ENCODE data around the gene GALM.

The GALM gene

GRCh38 chr2:38649176-38649728, 16.7 kb upstream of the GALM start:
- DNase-seq (ENCODE audit: low read depth, low spot score) = no peak

DNA sequence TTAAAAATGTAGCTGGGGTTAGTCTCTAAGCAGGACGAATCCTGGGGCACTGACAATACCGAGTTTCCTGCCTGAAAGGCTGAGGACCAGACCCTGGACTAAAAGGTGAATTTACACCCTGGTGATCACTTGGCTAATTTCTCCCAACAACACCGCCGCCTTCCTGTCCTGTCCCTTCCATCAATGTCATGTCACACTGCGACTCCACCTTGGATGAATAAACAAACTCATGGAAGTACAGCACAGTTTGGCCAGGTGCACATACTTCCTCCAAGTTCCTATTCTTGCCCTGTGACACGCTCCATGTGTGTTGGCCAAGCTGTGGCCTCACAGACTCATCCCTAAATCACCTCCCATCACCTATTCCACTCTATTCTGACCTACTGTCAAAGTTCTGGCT, 15.9 kb upstream of the GALM start:
- DNase-seq (ENCODE audit: low read depth, low spot score) = no peak

- DNase-seq (ENCODE audit: low read depth, low spot score) = no peak
These were observed 15.2 kb upstream of the GALM start for GRCh38 chr2:38650717-38651116.

GRCh38 chr2:38652431-38653273, 13.3 kb upstream of the GALM start:
- DNase-seq (ENCODE audit: low read depth, low spot score) = no peak

DNA sequence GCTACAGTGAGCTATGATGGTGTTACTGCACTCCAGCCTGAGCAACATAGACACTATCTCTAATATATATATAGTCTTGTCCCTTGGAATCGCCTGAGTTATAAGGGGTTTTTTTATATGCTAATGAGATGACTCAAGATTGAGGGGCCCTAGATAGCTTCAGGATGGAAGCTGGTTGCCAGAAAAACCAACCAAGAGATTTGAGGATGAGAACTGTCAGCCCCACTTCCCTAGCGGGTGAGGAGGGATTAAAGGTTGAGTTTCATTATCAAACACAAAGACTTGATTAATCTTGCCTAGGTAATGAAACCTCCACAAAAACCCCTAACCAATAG, 12.6 kb upstream of the GALM start:
- DNase-seq (ENCODE audit: low read depth, low spot score) = no peak

GRCh38 chr2:38653715-38654527, 12.0 kb upstream of the GALM start:
- peak; percentile 41 for DNase-seq (ENCODE audit: low read depth, low spot score)

DNA sequence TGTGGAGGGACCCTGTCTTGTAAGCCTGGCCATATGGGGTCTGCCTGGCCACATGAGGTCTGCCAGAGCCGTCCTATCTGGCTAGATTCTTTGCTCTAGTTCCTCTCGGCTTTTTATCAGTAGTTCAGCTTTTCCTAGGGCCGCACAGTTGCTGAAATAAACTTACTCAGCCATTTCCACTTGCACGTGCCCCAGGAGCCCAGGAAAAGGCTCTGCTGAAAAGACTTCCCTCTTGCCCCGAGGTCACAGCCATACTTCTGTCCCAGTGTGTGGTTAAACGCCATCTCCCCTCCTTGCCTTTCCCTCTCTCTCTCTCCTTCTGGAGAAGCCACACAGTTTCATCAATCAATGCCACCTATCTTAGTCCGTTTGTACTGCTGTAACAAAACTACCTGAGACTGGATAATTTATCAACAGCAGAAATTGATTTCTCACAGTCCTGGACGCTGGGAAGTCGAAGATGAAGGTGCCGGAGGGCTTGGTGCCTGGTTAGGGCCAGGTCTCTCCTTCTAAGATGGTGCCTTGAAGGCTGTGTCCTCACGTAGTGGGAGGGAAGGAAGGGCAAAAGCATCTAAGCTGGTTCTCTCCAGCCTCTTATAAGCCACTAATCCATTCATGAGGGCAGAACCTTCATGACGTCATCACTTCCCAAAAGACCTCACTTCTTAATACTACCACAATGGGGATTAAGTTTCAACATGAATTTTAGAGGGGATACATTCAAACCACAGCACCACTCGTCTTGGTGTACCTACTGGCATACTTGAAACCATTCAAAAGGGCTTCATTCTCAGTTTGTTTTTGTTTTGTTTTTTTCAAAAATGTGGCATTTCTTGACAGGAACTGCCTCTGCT, 11.2 kb upstream of the GALM start:
- DNase-seq (ENCODE audit: low read depth, low spot score) = no peak

DNA sequence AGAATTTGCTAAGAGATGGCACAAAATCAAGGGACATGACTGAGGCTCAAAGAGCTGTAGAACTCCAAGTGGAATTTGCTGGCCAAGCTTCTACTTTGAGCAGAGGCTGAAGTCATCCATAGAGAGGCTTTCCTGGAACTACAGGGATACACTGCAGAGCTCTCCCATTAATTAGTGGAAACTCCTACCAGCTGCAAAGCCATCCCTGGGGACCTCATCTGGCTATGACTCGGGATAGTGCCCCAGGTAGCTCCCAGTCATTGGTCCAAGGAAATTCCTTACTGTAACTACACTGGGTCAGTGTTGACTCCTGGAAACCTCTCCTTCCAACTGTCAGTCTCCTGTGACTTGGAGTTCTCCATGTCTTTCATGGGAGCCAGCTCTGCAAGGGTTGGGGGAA, 10.5 kb upstream of the GALM start:
- DNase-seq (ENCODE audit: low read depth, low spot score) = no peak

- DNase-seq (ENCODE audit: low read depth, low spot score) = no peak
These were observed 8.9 kb upstream of the GALM start for GRCh38 chr2:38656866-38657480.

GRCh38 chr2:38658613-38659012, 7.3 kb upstream of the GALM start:
- DNase-seq (ENCODE audit: low read depth, low spot score) = no peak

DNA sequence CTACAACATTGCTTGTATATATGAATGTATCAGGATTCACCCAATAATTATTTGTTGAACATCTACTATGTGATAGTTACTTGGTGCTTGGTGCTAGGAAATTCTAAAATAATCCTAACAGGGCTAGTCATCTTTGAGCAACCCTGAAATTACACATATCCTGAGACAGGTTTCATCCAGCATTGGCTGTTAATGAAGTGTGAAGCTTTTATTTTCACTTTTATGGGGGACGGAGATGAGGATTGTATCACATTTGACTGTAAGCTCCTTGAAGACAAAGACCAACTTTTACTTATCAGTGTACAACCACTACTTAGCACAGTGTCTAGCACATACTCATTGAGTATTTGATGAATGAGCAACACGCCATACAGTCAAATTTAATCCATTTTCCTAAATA, 6.8 kb upstream of the GALM start:
- DNase-seq (ENCODE audit: low read depth, low spot score) = no peak

DNA sequence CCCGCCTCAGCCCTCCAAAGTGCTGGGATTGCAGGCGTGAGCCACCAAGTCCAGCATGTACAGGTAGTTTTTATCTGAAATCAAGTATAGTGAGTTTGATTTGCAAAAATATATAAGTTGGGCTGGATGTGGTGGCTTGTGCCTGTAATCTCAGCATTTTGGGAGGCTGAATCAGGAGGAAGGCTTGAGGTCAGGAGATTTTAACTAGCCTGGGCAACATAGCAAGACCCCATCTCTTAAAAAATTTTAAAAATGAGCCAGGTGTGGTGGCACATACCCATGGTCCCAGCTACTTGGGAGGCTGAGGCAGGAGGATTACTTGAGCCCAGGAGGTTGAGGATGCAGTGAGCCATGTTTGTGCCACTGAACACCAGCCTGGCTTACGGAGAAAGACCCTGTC, 5.6 kb upstream of the GALM start:
- DNase-seq (ENCODE audit: low read depth, low spot score) = no peak

DNA sequence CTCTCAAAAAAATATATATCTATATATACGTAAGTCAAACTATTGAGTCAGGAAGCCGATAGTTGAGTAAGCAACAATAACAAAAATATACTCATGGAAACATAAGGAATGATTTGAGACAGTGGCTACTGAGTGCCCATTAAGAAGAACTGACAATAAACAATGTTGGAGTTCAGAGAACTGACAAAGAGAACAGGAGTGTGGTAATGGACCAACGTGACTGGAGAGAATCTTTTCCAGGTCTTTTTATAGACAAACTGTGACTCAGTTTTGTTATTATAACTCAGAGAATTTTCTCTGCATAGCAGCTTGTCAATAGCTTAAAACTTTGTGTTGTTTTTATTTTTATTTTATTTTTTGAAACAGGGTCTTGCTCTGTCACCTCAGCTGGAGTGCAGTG, 4.6 kb upstream of the GALM start:
- DNase-seq (ENCODE audit: low read depth, low spot score) = no peak

DNA sequence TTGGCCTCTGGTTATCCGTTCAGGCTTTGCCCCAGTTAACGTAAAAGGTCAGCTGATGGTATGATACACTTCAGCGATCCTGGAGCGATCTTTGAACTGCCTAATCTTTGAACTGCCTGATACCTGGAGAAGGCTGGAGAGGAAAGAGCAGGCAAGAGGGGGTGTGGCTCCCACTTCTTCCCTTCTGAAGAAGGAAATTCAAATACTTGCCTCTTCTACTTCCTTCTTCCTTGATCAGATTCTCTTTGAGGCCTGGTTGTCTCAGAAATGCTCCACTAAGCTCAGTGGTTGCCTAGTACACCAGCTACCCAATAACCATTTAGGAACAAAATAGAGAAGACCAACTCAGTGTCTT, 619 bp downstream of the GALM start:
- DNase-seq (ENCODE audit: low read depth, low spot score) = no peak

GRCh38 chr2:38668092-38668491, 2.2 kb downstream of the GALM start:
- DNase-seq (ENCODE audit: low read depth, low spot score) = no peak

DNA sequence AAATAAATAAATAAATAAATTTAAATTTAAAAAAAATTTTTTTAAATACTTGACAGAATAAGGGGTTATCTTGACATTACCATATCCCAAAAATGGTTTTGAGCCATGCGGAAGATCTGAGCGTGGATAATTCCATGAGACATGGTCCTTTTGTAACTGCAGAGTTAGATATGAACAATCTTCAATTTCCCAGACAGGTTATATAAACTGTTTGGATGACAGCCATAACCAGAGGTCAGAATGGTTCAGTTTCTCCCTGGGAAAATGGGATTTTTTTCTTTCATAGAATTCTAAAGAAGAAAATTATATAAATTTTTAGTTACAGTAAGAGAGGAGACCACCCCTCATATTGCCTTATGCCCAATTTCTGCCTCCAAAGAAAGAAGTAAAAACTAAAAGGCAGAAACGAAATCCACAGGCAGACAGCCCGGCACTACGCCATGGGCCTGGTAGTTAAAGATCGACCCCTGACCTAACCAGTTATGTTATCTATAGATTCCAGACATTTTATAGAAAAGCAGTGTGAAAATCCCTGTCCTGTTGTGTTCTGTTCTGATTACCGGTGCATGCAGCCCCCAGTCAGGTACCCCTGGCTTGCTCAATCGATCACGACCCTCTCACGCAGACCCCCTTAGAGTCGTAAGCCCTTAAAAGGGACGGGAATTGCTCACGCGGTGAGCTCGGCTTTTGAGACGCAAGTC, 3.0 kb downstream of the GALM start:
- no peak for DNase-seq (ENCODE audit: low read depth, low spot score)

GRCh38 chr2:38671303-38671702, 5.4 kb downstream of the GALM start:
- no peak for DNase-seq (ENCODE audit: low read depth, low spot score)

GRCh38 chr2:38671946-38672345, 6.0 kb downstream of the GALM start:
- no peak for DNase-seq (ENCODE audit: low read depth, low spot score)

DNA sequence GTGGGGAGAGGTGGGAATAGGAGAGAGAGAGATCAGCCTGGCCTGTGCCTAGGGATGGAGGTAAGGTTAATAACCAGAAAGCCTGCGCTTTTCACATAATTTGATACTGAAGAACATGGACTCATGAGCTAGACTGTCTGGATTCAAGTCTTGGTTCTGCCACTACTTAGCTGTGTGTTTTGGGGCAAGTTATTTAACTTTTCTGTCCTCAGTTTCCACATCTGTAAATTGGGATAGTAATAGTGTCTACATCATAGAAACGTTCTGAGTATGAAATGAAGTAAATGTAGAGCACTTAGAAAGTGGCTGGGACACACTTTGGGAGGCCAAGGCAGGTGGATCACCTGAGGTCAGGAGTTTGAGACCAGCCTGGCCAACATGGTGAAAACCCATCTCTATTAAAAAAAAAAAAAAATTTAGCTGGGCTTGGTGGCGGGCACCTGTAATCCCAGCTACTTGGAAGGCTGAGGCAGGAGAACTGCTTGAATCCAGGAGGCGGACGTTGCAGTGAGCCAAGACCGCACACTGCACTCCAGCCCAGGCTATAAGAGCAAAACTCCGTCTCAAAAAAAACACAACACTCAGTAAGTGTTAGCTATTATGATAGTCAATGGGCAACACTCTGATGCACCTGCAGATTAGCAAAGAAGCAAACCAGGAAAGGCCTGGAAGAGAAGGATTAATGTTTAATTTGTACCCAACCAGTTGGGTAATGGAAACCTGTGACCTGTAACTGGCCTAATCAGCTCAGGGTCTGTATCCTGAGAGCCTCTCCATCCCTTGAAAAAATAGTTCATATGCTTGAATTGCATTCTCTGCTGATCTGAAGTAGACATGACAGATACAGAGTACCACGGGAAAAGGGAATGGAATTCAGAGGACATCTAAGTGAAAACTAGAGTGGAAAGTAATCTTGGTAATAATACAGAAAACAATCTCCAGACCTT, 6.8 kb downstream of the GALM start:
- no peak for DNase-seq (ENCODE audit: low read depth, low spot score)

DNA sequence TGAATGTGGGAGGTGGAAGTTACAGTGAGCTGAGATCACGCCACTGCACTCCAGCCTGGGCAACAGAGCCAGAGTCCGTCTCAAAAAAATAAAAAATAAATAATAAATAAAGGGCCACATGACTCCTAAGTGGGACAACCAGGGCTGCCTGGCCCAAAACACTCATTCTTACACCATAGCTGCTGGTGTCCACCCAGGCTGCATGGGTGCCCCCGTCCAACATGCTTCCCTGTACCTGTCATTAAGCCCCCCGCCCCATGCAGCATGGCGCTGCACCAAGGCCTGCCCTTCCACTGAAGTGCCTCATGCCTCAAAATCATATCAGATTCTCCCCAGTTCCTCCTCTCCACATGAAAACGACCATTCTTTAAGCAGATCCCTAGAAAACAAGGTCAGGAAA, 10.8 kb downstream of the GALM start:
- DNase-seq (ENCODE audit: low read depth, low spot score) = no peak

Data from activated naive CD8-positive, alpha-beta T cell treated with anti-CD3 and anti-CD28 coated beads, Interleukin-2, amount 50 U/mL, for 16 hours (primary cell).